Ovary (tissue), 9 donors: ENCODE measurements around the gene EN2. TPM values are rescaled to one million over a fixed set of nuclear protein-coding genes. Genes with fewer than 3 reads are reported as not detected.

Experiments
- DNase-seq, 5 donors: peaks; one replicate each; pipeline ENCODE4 v3.0.0-alpha.2; 2019 to 2020
- H3K27ac ChIP-seq, 2 donors: fragments of 200-600 bp; one replicate each; pipeline versions ENCODE4 v1.5.1 to v1.8.0; 2019 to 2022
- H3K27me3 ChIP-seq: fragments of 200-600 bp; one replicate; pipeline ENCODE4 v1.8.0; 2022
- H3K36me3 ChIP-seq: fragments of 200-600 bp; sonication (generic); one replicate; pipeline ENCODE4 v1.5.1; 2019
- H3K4me1 ChIP-seq: one replicate; pipeline ENCODE4 v1.8.1; 2013; ENCODE audit warnings: mild to moderate bottlenecking, moderate library complexity; ENCODE audit not compliant: insufficient read depth
- H3K4me3 ChIP-seq: fragments of 200-600 bp; sonication (generic); one replicate; pipeline ENCODE4 v1.5.1; 2017
- H3K9me3 ChIP-seq, 2 donors: fragments of 200-600 bp in 1 of 2; sonication (generic) in 1 of 2; one replicate each; pipeline versions ENCODE4 v1.5.1 to v1.8.1; 2013 to 2019; ENCODE audit warnings: mild to moderate bottlenecking in 1 of 2, moderate library complexity in 1 of 2
- CTCF ChIP-seq, 3 donors: fragments of 450-650 bp in 2 of 3; fragments of 200-600 bp in 1 of 3; IDR thresholded peaks; one replicate each; pipeline versions ENCODE4 v1.5.1 to v1.8.0; 2016 to 2022; ENCODE audit warnings: antibody characterized with exemption in 3 of 3, mild to moderate bottlenecking in 1 of 3
- EP300 ChIP-seq: sonication (generic); formaldehyde crosslinking; IDR thresholded peaks from one replicate; pipeline ENCODE4 v1.6.1; 2017; ENCODE audit warnings: antibody characterized with exemption
- POLR2A ChIP-seq: fragments of 450-650 bp; IDR thresholded peaks from one replicate; pipeline ENCODE4 v1.6.1; 2017; ENCODE audit warnings: antibody characterized with exemption, mild to moderate bottlenecking, moderate library complexity
- WGBS, 3 donors: extraction: QIAGEN DNeasy Blood & Tissue Kit in 1 of 3; methylation state at CpG; one replicate each; pipeline versions ENCODE4 v1.1.5 to v1.1.7; 2013 to 2017; 5-methylcytosine and 5-hydroxymethylcytosine counted together
- intact Hi-C, 4 donors: fragments of 100-400 bp; cut with DNase I; formaldehyde crosslinking; loops; one replicate each; pipeline versions ENCODE4 v1.11.0 to v1.15.1; 2022 to 2023
- polyA plus RNA-seq, 2 donors: library from polyadenylated mRNA; stranded (reverse); fragments of 200-250 nt in 1 of 2; fragments of 350-450 nt in 1 of 2; fragmentation: Illumina TruSeq in 1 of 2; extraction: RNeasy Lipid Tissue Mini Kit (QIAGEN cat#74804) in 1 of 2; gene quantifications; one replicate each; pipeline ENCODE4 v1.2.3, GENCODE V29; 2013 to 2014
- total RNA-seq, 7 donors: library from RNA; depleted of rRNA in 2 of 7; stranded (reverse); fragments of >200 nt in 2 of 7; fragmentation: NEBNext Ultra II Directional in 3 of 7; extraction: Animal tissue kit (Norgen Biotek cat#: 25700) in 3 of 7; gene quantifications; one replicate each; pipeline versions ENCODE4 v1.1.0 to v1.2.4, GENCODE V29; 2016 to 2023
- donor health status: DM: no; HTN: no; CAD: no; lungs with moderate emphysema.
- donor health status: DM: no; HTN: no; CAD: no.
- donor health status: Bipolar disorder and iron deficiency.
- donor health status: DM: yes; HTN: yes; CAD: no.
- donor health status: DM: no; HTN: no; CAD: no.
- donor health status: DM: yes; HTN: yes; CAD: no.

Gene EN2
- total and polyA plus RNA-seq, 9 donors, result 0.15 to 1.8 (median 0.77) TPM; not detected in 1

GRCh38 chr7:155437836-155438235 lies 20.1 kb upstream of the EN2 start:
- no peak overlapping the region for H3K27ac ChIP-seq
- no peak for DNase-seq
- H3K4me1 ChIP-seq, result no peaks in the 10 kb centered on the region
- no peaks in the 10 kb centered on the region for H3K27me3 ChIP-seq
- 76 to 83% (median 77%) methylated on average over 4 of the region's 4 CpGs for WGBS, 3 donors
- intact Hi-C loops, result no loop called here
- H3K4me3 ChIP-seq, result no peak overlapping the region
- H3K9me3 ChIP-seq, result no peaks in the 10 kb centered on the region
- H3K36me3 ChIP-seq, result no peaks in the 10 kb centered on the region
- TF ChIP-seq EP300 (no peak), POLR2A (no peak), CTCF (IDR thresholded peaks at IDR 0.05) (no peak)

- WGBS, 3 donors, result 22 to 34% (median 33%) methylated on average over 7 of the region's 7 CpGs
- Histone ChIP-seq H3K4me1 (no peaks in the 10 kb centered on the region), H3K27ac (no peak overlapping the region), H3K36me3 (no peaks in the 10 kb centered on the region), H3K9me3 (no peaks in the 10 kb centered on the region), H3K4me3 (no peak overlapping the region), H3K27me3 (no peaks in the 10 kb centered on the region)
- no peak for TF ChIP-seq POLR2A
- TF ChIP-seq CTCF (IDR thresholded peaks at IDR 0.05), result no peak
- no peak for TF ChIP-seq EP300
- intact Hi-C loops, result no loop called here
- no peak for DNase-seq
These were observed 19.2 kb upstream of the EN2 start for GRCh38 chr7:155438777-155439176.

GRCh38 chr7:155439311-155440017 lies 18.5 kb upstream of the EN2 start:
- Histone ChIP-seq H3K36me3 (no peaks in the 10 kb centered on the region), H3K4me3 (no peak overlapping the region), H3K9me3 (no peaks in the 10 kb centered on the region), H3K27ac (no peak overlapping the region), H3K27me3 (no peaks in the 10 kb centered on the region), H3K4me1 (no peaks in the 10 kb centered on the region)
- TF ChIP-seq CTCF (IDR thresholded peaks at IDR 0.05) (no peak), EP300 (no peak), POLR2A (no peak)
- intact Hi-C loops, result no loop called here
- 60 to 65% (median 62%) methylated on average over 20 of the region's 20 CpGs for WGBS, 3 donors
- DNase-seq, result no peak

GRCh38 chr7:155440018-155440410 lies 17.9 kb upstream of the EN2 start:
- H3K9me3 ChIP-seq, result no peaks in the 10 kb centered on the region
- no peaks in the 10 kb centered on the region for H3K4me1 ChIP-seq
- H3K4me3 ChIP-seq, result no peak overlapping the region
- H3K27ac ChIP-seq, result no peak overlapping the region
- no peak for DNase-seq
- intact Hi-C loops, result no loop called here
- H3K36me3 ChIP-seq, result no peaks in the 10 kb centered on the region
- WGBS, 3 donors, result 58 to 68% (median 60%) methylated on average over 8 of the region's 8 CpGs
- no peaks in the 10 kb centered on the region for H3K27me3 ChIP-seq
- TF ChIP-seq CTCF (IDR thresholded peaks at IDR 0.05), result no peak
- no peak for TF ChIP-seq EP300
- no peak for TF ChIP-seq POLR2A
